ENCODE data around the gene YY1.

DNA sequence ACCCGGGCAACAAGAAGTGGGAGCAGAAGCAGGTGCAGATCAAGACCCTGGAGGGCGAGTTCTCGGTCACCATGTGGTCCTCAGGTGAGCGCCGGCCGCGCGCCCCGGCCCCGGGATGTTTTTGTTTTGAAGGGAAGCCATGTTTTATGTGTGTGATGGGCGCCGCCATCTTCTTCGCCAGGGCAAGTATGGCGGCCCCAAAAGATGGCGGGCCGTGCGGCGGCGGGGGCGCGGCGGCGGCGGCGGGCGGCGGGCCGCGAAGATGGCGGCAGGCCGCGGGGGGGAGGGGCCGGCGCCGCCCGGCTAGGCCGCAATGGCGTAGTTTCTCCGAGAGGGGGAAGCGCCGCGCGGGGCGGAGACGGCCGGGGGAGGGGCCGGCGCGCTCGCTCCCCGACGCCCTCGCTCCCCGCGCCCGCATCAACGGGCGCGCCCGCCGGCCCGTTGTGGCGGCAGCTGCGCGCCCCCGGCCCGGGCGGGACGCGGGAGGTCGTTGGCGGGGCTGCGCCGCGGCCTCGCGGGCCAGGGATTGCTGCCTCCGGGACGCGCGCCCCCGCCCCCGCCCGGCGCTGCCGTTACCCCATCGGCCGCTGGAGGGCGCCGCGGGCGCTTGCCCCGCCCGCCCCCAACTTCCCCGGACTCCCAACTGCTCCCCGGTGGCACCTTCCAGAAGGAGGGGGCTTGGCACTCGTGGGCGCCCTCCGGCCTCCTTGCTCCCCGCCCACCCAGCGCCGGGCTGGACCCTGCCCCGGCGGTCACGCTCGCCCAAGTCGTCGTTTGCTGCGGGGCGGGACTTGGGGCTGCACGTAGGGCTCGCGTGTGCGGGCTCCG, 1.1 kb downstream of the YY1 start:
- TF ChIP-seq, protein P1, sequence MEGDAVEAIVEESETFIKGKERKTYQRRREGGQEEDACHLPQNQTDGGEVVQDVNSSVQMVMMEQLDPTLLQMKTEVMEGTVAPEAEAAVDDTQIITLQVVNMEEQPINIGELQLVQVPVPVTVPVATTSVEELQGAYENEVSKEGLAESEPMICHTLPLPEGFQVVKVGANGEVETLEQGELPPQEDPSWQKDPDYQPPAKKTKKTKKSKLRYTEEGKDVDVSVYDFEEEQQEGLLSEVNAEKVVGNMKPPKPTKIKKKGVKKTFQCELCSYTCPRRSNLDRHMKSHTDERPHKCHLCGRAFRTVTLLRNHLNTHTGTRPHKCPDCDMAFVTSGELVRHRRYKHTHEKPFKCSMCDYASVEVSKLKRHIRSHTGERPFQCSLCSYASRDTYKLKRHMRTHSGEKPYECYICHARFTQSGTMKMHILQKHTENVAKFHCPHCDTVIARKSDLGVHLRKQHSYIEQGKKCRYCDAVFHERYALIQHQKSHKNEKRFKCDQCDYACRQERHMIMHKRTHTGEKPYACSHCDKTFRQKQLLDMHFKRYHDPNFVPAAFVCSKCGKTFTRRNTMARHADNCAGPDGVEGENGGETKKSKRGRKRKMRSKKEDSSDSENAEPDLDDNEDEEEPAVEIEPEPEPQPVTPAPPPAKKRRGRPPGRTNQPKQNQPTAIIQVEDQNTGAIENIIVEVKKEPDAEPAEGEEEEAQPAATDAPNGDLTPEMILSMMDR (IDR thresholded peaks at IDR 0.05) = peak; percentile 57 to 78 (median 74)
- peak in 2 of 3 donors; percentile 14 to 88 for TF ChIP-seq POLR2AphosphoS5 (IDR thresholded peaks at IDR 0.05)
